ENCODE data around the gene NECTIN1.
"Not testable (repeated sequence)": the region's sequence is repeated elsewhere in the genome, so short reads cannot be mapped to it uniquely, and the experiment has no call there.

The NECTIN1 gene

GRCh38 chr11:119595941-119596340 lies 133.1 kb downstream of the NECTIN1 start:
- H3K36me3 ChIP-seq (ENCODE audit: control insufficient read depth, insufficient read depth, low read length); H3K4me3 ChIP-seq (ENCODE audit: extremely low read depth, insufficient read depth, low read length, poor library complexity, severe bottlenecking); H3K9me3 ChIP-seq (ENCODE audit: control insufficient read depth, low read length); H3K27ac ChIP-seq (ENCODE audit: low read depth, low read length, severe bottlenecking): not testable (repeated sequence)
- WGBS, 2 experiments (ENCODE audit: insufficient coverage in 2 of 2), result no CpG with 5 or more reads among the region's 2 CpGs
- H3K4me1 ChIP-seq (ENCODE audit: control insufficient read depth, insufficient read depth, low read length, poor library complexity, severe bottlenecking), result peaks cover 48% of the 10 kb centered on the region

- 57% methylated on average over 1 of the region's 4 CpGs; no CpG with 5 or more reads in 1 of the 2 experiments for whole genome bisulfite sequencing, 2 experiments (ENCODE audit: insufficient coverage in 2 of 2)
- Histone ChIP-seq H3K9me3 (ENCODE audit: control insufficient read depth, low read length) (no peaks in the 10 kb centered on the region), H3K36me3 (ENCODE audit: control insufficient read depth, insufficient read depth, low read length) (no peaks in the 10 kb centered on the region), H3K27ac (ENCODE audit: low read depth, low read length, severe bottlenecking) (no peak overlapping the region), H3K4me1 (ENCODE audit: control insufficient read depth, insufficient read depth, low read length, poor library complexity, severe bottlenecking) (peaks cover 40% of the 10 kb centered on the region), H3K4me3 (ENCODE audit: extremely low read depth, insufficient read depth, low read length, poor library complexity, severe bottlenecking) (no peak overlapping the region)
Measured at GRCh38 chr11:119594639-119595249, 134.3 kb downstream of the NECTIN1 start.

- H3K9me3 ChIP-seq (ENCODE audit: control insufficient read depth, low read length), result no peaks in the 10 kb centered on the region
- H3K27ac ChIP-seq (ENCODE audit: low read depth, low read length, severe bottlenecking), result no peak overlapping the region
- H3K36me3 ChIP-seq (ENCODE audit: control insufficient read depth, insufficient read depth, low read length), result no peaks in the 10 kb centered on the region
- 100% methylated on average over 1 of the region's 1 CpG for WGBS, 2 experiments (ENCODE audit: insufficient coverage in 2 of 2)
- no peak overlapping the region for H3K4me3 ChIP-seq (ENCODE audit: extremely low read depth, insufficient read depth, low read length, poor library complexity, severe bottlenecking)
- peaks cover 29% of the 10 kb centered on the region for H3K4me1 ChIP-seq (ENCODE audit: control insufficient read depth, insufficient read depth, low read length, poor library complexity, severe bottlenecking)
Measured at GRCh38 chr11:119593346-119593745, 135.7 kb downstream of the NECTIN1 start.

- H3K9me3 ChIP-seq (ENCODE audit: control insufficient read depth, low read length), result no peaks in the 10 kb centered on the region
- H3K4me3 ChIP-seq (ENCODE audit: extremely low read depth, insufficient read depth, low read length, poor library complexity, severe bottlenecking), result no peak overlapping the region
- peaks cover 23% of the 10 kb centered on the region for H3K4me1 ChIP-seq (ENCODE audit: control insufficient read depth, insufficient read depth, low read length, poor library complexity, severe bottlenecking)
- H3K36me3 ChIP-seq (ENCODE audit: control insufficient read depth, insufficient read depth, low read length), result no peaks in the 10 kb centered on the region
- WGBS, 2 experiments (ENCODE audit: insufficient coverage in 2 of 2), result 91 to 100% methylated on average over 4 to 5 of the region's 5 CpGs
- H3K27ac ChIP-seq (ENCODE audit: low read depth, low read length, severe bottlenecking), result no peak overlapping the region
Measured at GRCh38 chr11:119592642-119593041, 136.4 kb downstream of the NECTIN1 start.

GRCh38 chr11:119591836-119592310 lies 137.1 kb downstream of the NECTIN1 start:
- no peaks in the 10 kb centered on the region for H3K9me3 ChIP-seq (ENCODE audit: control insufficient read depth, low read length)
- H3K4me3 ChIP-seq (ENCODE audit: extremely low read depth, insufficient read depth, low read length, poor library complexity, severe bottlenecking), result no peak overlapping the region
- 90 to 100% methylated on average over 2 to 4 of the region's 5 CpGs for WGBS, 2 experiments (ENCODE audit: insufficient coverage in 2 of 2)
- peaks cover 16% of the 10 kb centered on the region for H3K4me1 ChIP-seq (ENCODE audit: control insufficient read depth, insufficient read depth, low read length, poor library complexity, severe bottlenecking)
- H3K27ac ChIP-seq (ENCODE audit: low read depth, low read length, severe bottlenecking), result no peak overlapping the region
- H3K36me3 ChIP-seq (ENCODE audit: control insufficient read depth, insufficient read depth, low read length), result no peaks in the 10 kb centered on the region

GRCh38 chr11:119590651-119591351 lies 138.2 kb downstream of the NECTIN1 start:
- H3K4me3 ChIP-seq (ENCODE audit: extremely low read depth, insufficient read depth, low read length, poor library complexity, severe bottlenecking), result no peak overlapping the region
- peaks cover 16% of the 10 kb centered on the region for H3K4me1 ChIP-seq (ENCODE audit: control insufficient read depth, insufficient read depth, low read length, poor library complexity, severe bottlenecking)
- no peaks in the 10 kb centered on the region for H3K36me3 ChIP-seq (ENCODE audit: control insufficient read depth, insufficient read depth, low read length)
- no peaks in the 10 kb centered on the region for H3K9me3 ChIP-seq (ENCODE audit: control insufficient read depth, low read length)
- H3K27ac ChIP-seq (ENCODE audit: low read depth, low read length, severe bottlenecking), result no peak overlapping the region
- WGBS, 2 experiments (ENCODE audit: insufficient coverage in 2 of 2), result 75 to 83% methylated on average over 1 of the region's 4 CpGs

GRCh38 chr11:119589001-119589400 lies 140.0 kb downstream of the NECTIN1 start:
- H3K9me3 ChIP-seq (ENCODE audit: control insufficient read depth, low read length), result no peaks in the 10 kb centered on the region
- no peak overlapping the region for H3K27ac ChIP-seq (ENCODE audit: low read depth, low read length, severe bottlenecking)
- H3K4me3 ChIP-seq (ENCODE audit: extremely low read depth, insufficient read depth, low read length, poor library complexity, severe bottlenecking), result no peak overlapping the region
- H3K4me1 ChIP-seq (ENCODE audit: control insufficient read depth, insufficient read depth, low read length, poor library complexity, severe bottlenecking), result no peaks in the 10 kb centered on the region
- H3K36me3 ChIP-seq (ENCODE audit: control insufficient read depth, insufficient read depth, low read length), result no peaks in the 10 kb centered on the region
